Measurements from ENCODE around the gene RABGGTA.

The RABGGTA gene

GRCh38 chr14:24284501-24285035, 13.2 kb upstream of the RABGGTA start:
- H3K9ac ChIP-seq (ENCODE audit: low read depth, low read length), result no peak overlapping the region
- no peaks in the 10 kb centered on the region for H3K9me3 ChIP-seq (ENCODE audit: insufficient read depth, low read depth, low read length)
- H3K4me3 ChIP-seq (ENCODE audit: low read length), result no peak overlapping the region
- no peak overlapping the region for H3K27ac ChIP-seq (ENCODE audit: low read length)
- H3K36me3 ChIP-seq (ENCODE audit: insufficient read depth, low read depth, low read length), result no peaks in the 10 kb centered on the region
- no peaks in the 10 kb centered on the region for H3K27me3 ChIP-seq (ENCODE audit: insufficient read depth, low read length)
- no peaks in the 10 kb centered on the region for H3K4me1 ChIP-seq (ENCODE audit: insufficient read depth, low read length)

GRCh38 chr14:24283796-24284460, 12.5 kb upstream of the RABGGTA start:
- Histone ChIP-seq H3K27me3 (ENCODE audit: insufficient read depth, low read length) (no peaks in the 10 kb centered on the region), H3K9me3 (ENCODE audit: insufficient read depth, low read depth, low read length) (no peaks in the 10 kb centered on the region), H3K4me1 (ENCODE audit: insufficient read depth, low read length) (no peaks in the 10 kb centered on the region), H3K27ac (ENCODE audit: low read length) (no peak overlapping the region), H3K9ac (ENCODE audit: low read depth, low read length) (no peak overlapping the region), H3K4me3 (ENCODE audit: low read length) (no peak overlapping the region), H3K36me3 (ENCODE audit: insufficient read depth, low read depth, low read length) (no peaks in the 10 kb centered on the region)

- Histone ChIP-seq H3K27ac (ENCODE audit: low read length) (no peak overlapping the region), H3K9ac (ENCODE audit: low read depth, low read length) (no peak overlapping the region), H3K36me3 (ENCODE audit: insufficient read depth, low read depth, low read length) (no peaks in the 10 kb centered on the region), H3K4me1 (ENCODE audit: insufficient read depth, low read length) (no peaks in the 10 kb centered on the region), H3K4me3 (ENCODE audit: low read length) (no peak overlapping the region), H3K9me3 (ENCODE audit: insufficient read depth, low read depth, low read length) (no peaks in the 10 kb centered on the region), H3K27me3 (ENCODE audit: insufficient read depth, low read length) (no peaks in the 10 kb centered on the region)
These were observed 11.3 kb upstream of the RABGGTA start for GRCh38 chr14:24282736-24283135.

DNA sequence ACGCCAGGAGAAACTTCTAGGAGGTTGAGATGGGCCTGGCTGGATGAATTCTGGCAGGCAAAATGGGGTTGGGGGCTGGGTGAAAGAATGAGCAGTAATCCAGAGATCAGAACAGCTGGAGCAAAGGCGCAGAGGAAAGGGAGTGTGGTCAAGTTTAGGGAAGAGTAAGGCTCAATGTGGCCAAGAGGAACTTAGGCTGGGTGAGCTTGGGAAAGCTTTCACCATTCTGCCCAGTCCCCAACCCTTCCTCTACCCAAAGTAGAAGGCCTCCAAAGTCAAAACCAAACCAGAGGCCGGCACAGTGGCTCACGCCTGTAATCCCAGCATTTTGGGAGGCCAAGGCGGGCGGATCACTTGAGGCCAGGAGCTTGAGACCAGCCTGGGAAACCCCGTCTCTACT, 10.2 kb upstream of the RABGGTA start:
- Histone ChIP-seq H3K9me3 (ENCODE audit: insufficient read depth, low read depth, low read length) (no peaks in the 10 kb centered on the region), H3K36me3 (ENCODE audit: insufficient read depth, low read depth, low read length) (no peaks in the 10 kb centered on the region), H3K27me3 (ENCODE audit: insufficient read depth, low read length) (no peaks in the 10 kb centered on the region), H3K27ac (ENCODE audit: low read length) (no peak overlapping the region), H3K9ac (ENCODE audit: low read depth, low read length) (no peak overlapping the region), H3K4me3 (ENCODE audit: low read length) (no peak overlapping the region), H3K4me1 (ENCODE audit: insufficient read depth, low read length) (no peaks in the 10 kb centered on the region)

DNA sequence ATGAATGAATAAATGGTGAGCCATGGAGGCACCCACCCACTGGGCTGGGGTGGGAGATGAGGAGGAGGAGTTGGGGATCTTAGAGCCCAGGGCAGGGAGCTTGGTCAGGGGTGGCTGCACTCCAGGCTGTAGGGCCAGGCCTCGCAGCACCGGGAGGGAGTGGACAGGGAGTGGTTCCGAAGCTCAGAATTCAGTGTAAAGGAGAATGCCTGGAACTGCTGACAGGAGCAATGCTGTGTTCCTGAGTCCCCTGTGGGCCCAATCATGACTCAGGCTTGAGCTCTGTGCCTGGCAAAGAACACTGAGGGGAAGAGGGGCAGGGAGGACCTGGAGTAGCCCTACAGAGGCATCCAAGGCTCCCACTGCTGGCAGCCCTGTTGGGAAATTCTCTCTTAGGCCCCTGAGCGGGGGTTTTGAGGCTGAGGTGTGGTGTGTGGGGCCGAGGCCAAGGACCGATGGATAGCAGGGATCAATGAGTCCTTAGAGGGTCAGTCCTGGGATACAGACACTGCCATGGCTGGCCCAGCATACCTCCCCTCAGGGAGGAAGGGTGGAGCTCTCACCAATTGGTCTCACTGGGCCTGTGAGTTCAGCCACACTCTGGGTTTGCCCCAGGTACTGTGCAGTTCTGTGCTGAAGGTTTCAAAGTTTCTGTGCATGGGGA, 9.5 kb upstream of the RABGGTA start:
- Histone ChIP-seq H3K27me3 (ENCODE audit: insufficient read depth, low read length) (no peaks in the 10 kb centered on the region), H3K9ac (ENCODE audit: low read depth, low read length) (no peak overlapping the region), H3K4me1 (ENCODE audit: insufficient read depth, low read length) (no peaks in the 10 kb centered on the region), H3K9me3 (ENCODE audit: insufficient read depth, low read depth, low read length) (no peaks in the 10 kb centered on the region), H3K27ac (ENCODE audit: low read length) (no peak overlapping the region), H3K36me3 (ENCODE audit: insufficient read depth, low read depth, low read length) (no peaks in the 10 kb centered on the region), H3K4me3 (ENCODE audit: low read length) (no peak overlapping the region)

- Histone ChIP-seq H3K27ac (ENCODE audit: low read length) (no peak overlapping the region), H3K4me3 (ENCODE audit: low read length) (no peak overlapping the region), H3K27me3 (ENCODE audit: insufficient read depth, low read length) (no peaks in the 10 kb centered on the region), H3K9ac (ENCODE audit: low read depth, low read length) (no peak overlapping the region; the same call in 1 of the 2 replicates), H3K4me1 (ENCODE audit: insufficient read depth, low read length) (no peaks in the 10 kb centered on the region), H3K36me3 (ENCODE audit: insufficient read depth, low read depth, low read length) (no peaks in the 10 kb centered on the region), H3K9me3 (ENCODE audit: insufficient read depth, low read depth, low read length) (no peaks in the 10 kb centered on the region)
These were observed 8.1 kb upstream of the RABGGTA start for GRCh38 chr14:24279301-24280186.

GRCh38 chr14:24278424-24278823, 7.0 kb upstream of the RABGGTA start:
- Histone ChIP-seq H3K4me3 (ENCODE audit: low read length) (no peak overlapping the region), H3K9ac (ENCODE audit: low read depth, low read length) (no peak overlapping the region), H3K36me3 (ENCODE audit: insufficient read depth, low read depth, low read length) (no peaks in the 10 kb centered on the region), H3K9me3 (ENCODE audit: insufficient read depth, low read depth, low read length) (no peaks in the 10 kb centered on the region), H3K27me3 (ENCODE audit: insufficient read depth, low read length) (no peaks in the 10 kb centered on the region), H3K27ac (ENCODE audit: low read length) (no peak overlapping the region), H3K4me1 (ENCODE audit: insufficient read depth, low read length) (no peaks in the 10 kb centered on the region; the same call in 1 of the 2 replicates)

DNA sequence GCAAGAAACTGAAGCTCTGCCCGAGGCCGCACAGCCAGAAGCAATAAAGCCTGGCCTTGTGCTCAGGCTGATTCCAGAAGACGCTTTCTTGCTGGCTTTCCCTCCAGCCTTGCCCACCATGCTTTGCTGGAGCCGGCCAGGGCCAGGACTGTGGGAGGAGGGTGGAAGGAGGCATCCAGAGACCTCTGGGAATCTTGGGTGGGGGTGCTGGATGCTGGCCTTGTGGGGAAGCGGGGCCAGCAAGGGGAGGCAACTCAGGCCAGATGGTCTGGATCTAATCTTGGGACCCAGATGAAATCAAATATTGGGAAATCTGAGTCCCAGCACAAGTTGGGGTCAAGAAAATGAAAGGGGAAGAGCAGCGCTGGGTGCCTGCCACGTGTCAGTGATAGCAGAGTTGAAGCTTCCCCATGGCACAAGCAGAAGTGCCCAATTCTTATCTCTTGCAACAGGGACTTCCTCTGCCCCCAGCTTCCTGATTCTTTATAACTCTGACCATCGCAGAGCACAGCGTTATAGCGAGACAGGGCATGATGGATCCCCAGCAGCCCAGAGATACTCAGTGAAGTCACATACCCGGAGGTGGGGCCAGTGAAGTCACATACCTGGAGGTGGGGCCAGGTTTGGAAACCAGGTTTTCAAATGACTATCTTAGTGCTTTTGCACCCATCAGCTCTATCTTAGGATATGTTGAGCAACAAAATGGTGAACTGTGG, 6.4 kb upstream of the RABGGTA start:
- H3K36me3 ChIP-seq (ENCODE audit: insufficient read depth, low read depth, low read length), result no peaks in the 10 kb centered on the region
- no peaks in the 10 kb centered on the region; the same call in 1 of the 2 replicates for H3K4me1 ChIP-seq (ENCODE audit: insufficient read depth, low read length)
- H3K27me3 ChIP-seq (ENCODE audit: insufficient read depth, low read length), result no peaks in the 10 kb centered on the region
- no peak overlapping the region for H3K9ac ChIP-seq (ENCODE audit: low read depth, low read length)
- no peak overlapping the region for H3K4me3 ChIP-seq (ENCODE audit: low read length)
- no peak overlapping the region for H3K27ac ChIP-seq (ENCODE audit: low read length)
- no peaks in the 10 kb centered on the region for H3K9me3 ChIP-seq (ENCODE audit: insufficient read depth, low read depth, low read length)

DNA sequence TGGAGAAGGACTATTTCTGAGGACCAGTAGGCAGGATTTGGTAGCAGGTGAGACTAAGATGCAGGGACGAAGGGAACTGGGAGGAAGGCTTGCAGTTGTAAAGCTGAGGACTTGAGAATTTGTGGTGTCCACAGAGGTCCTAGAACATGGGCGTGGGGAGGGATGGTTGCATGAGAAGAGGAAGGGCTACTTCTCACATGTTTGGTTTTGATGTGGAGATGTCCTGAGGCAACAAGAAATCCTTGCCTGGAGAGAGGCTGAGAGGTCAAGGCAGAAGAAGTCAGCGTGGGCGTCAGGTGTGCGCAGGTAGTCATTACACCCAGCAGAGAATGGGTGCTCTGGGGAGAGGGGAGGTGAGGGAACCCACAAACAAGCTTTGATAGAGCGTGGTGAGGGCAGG, 5.7 kb upstream of the RABGGTA start:
- Histone ChIP-seq H3K4me3 (ENCODE audit: low read length) (no peak overlapping the region), H3K27ac (ENCODE audit: low read length) (no peak overlapping the region), H3K36me3 (ENCODE audit: insufficient read depth, low read depth, low read length) (no peaks in the 10 kb centered on the region), H3K27me3 (ENCODE audit: insufficient read depth, low read length) (no peaks in the 10 kb centered on the region), H3K9me3 (ENCODE audit: insufficient read depth, low read depth, low read length) (no peaks in the 10 kb centered on the region), H3K9ac (ENCODE audit: low read depth, low read length) (no peak overlapping the region), H3K4me1 (ENCODE audit: insufficient read depth, low read length) (no peaks in the 10 kb centered on the region; the same call in 1 of the 2 replicates)

DNA sequence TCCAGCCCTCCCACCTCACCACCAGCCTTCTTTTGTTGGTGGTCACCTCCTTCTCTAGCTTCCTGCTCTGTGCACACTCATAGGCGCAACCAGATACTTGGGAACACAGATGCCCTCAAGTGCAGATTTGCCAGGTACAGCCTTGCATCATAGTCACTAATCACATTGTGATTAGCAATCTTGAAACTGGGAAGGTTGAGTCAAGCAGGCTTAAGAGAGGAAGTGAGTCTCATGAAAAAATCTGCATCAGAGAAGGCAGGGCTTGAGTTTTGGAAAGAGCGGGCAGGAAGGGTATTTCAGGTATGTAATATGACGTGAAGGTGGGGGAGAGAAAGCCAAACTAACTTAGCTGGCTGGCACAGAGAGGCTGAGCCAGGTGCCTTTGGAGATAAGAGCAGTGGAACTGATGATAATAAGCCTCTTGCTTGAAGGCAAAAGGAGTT, 2.7 kb upstream of the RABGGTA start:
- Histone ChIP-seq H3K27me3 (ENCODE audit: insufficient read depth, low read length) (no peaks in the 10 kb centered on the region), H3K4me1 (ENCODE audit: insufficient read depth, low read length) (no peaks in the 10 kb centered on the region; the same call in 1 of the 2 replicates), H3K27ac (ENCODE audit: low read length) (no peak overlapping the region), H3K36me3 (ENCODE audit: insufficient read depth, low read depth, low read length) (no peaks in the 10 kb centered on the region), H3K4me3 (ENCODE audit: low read length) (no peak overlapping the region), H3K9ac (ENCODE audit: low read depth, low read length) (no peak overlapping the region), H3K9me3 (ENCODE audit: insufficient read depth, low read depth, low read length) (no peaks in the 10 kb centered on the region)

DNA sequence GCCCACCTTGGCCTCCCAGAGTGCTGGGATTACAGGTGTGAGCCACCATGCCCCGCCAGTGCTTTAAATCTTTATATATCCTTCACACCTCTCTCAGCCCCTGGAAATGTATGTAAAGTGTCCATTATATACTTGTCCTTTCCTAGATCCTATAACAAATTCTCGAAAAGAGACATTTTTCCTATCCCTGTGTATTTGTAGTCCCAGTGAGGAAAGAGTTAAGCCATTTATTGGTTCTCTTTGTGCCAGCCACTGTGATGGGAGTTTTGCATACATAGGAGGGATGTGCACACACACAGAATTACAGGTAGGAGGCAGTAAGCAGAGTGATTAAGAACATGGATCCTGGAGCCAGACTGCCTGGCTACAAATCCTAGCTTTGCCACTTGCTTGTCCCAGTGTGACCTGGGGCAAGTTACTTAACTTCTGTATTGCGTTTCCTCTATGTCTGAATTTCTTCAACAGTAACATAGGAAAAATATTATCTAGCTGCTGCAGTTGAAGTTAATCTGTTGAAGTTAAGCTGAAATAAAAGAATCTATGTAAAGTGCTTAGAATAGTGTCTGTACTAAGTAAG, 2.1 kb upstream of the RABGGTA start:
- no peak overlapping the region for H3K9ac ChIP-seq (ENCODE audit: low read depth, low read length)
- H3K9me3 ChIP-seq (ENCODE audit: insufficient read depth, low read depth, low read length), result no peaks in the 10 kb centered on the region
- no peaks in the 10 kb centered on the region for H3K36me3 ChIP-seq (ENCODE audit: insufficient read depth, low read depth, low read length)
- no peaks in the 10 kb centered on the region; the same call in 1 of the 2 replicates for H3K4me1 ChIP-seq (ENCODE audit: insufficient read depth, low read length)
- no peak overlapping the region for H3K27ac ChIP-seq (ENCODE audit: low read length)
- H3K27me3 ChIP-seq (ENCODE audit: insufficient read depth, low read length), result no peaks in the 10 kb centered on the region
- no peak overlapping the region for H3K4me3 ChIP-seq (ENCODE audit: low read length)

All from iPS-20b (cell line).